ENCODE results near the gene SHOX.

DNA sequence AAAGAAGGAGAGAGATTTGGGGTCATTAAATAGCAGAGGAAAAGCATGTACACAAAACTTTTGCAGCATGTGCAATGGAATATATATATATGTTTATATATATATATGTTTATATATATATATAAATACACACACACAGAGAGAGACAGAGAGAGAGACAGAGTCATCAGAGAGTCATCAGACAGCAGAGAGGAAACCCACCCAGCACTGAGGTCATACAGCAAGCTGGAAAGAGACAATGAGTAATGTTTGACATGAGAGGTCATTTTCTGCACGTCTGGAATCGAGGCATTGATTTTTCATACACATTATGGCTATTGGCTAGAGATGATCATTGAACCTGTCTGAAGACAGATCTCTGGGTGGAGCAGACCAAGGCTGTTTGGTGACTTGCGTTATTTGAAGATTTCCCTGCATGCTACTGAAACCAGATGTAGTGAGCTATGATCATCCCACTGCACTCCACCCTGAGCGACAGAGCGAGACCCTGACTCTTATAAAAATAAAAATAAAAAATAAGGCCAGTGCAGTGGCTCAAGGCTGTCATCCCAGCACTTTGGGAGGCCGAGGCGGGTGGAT lies 48.8 kb upstream of the SHOX start:
- TF ChIP-seq POLR2A (IDR thresholded peaks at IDR 0.05; ENCODE audit: low read depth, low read length) (no peak), NR2F1 (conservative IDR thresholded peaks at IDR 0.05) (no peak), EP300 (IDR thresholded peaks at IDR 0.05; ENCODE audit: borderline replicate concordance in 1 of 2, control insufficient read depth in 1 of 2, low read depth in 2 of 2, low read length in 2 of 2) (no peak), NFIC (IDR thresholded peaks at IDR 0.05; ENCODE audit: low read depth, low read length) (no peak), BMI1 (IDR thresholded peaks at IDR 0.05; ENCODE audit: borderline replicate concordance) (no peak), SUZ12 (IDR thresholded peaks at IDR 0.05; ENCODE audit: unreplicated experiment) (no peak), NR2C1 (IDR thresholded peaks at IDR 0.05) (no peak), JUND (IDR thresholded peaks at IDR 0.05; ENCODE audit: low read depth, low read length) (no peak), CTCF (IDR thresholded peaks at IDR 0.05 in 2 of 3, conservative IDR thresholded peaks at IDR 0.05 in 1 of 3; ENCODE audit: control insufficient read depth in 2 of 3, extremely low read depth in 1 of 3, insufficient read depth in 1 of 3, low read depth in 3 of 3, low read length in 3 of 3) (no peak), ZBTB33 (IDR thresholded peaks at IDR 0.05) (no peak), GABPA (IDR thresholded peaks at IDR 0.05; ENCODE audit: low read depth) (no peak), MXI1 (IDR thresholded peaks at IDR 0.05; ENCODE audit: low read depth, low read length) (no peak), FOXM1 (IDR thresholded peaks at IDR 0.05; ENCODE audit: low read depth, low read length) (no peak), MTA3 (IDR thresholded peaks at IDR 0.05; ENCODE audit: borderline replicate concordance, low read length) (no peak)

Measured in GM12878 (cell line).